ACHN (cell line): Measurements from ENCODE around the gene RNU11.
"Not testable (repeated sequence)": the region's sequence is repeated elsewhere in the genome, so short reads cannot be mapped to it uniquely, and the experiment has no call there.

Experiments used
- DNase-seq: peaks from one replicate; pipeline ENCODE4 v3.0.0-alpha.2; 2015
- in situ Hi-C: cut with HindIII; loops from 2 replicates; pipeline ENCODE4 v1.10.0; 2017; ENCODE audit warnings: low sequenced_read_pairs, low pct_ligation_motif_present, low pct_unique_long_range_greater_than_20kb

Gene RNU11

GRCh38 chr1:28655448-28656311 is 7.3 kb downstream of the RNU11 start:
- in situ Hi-C loops, DNase-seq: not testable (repeated sequence)

DNA sequence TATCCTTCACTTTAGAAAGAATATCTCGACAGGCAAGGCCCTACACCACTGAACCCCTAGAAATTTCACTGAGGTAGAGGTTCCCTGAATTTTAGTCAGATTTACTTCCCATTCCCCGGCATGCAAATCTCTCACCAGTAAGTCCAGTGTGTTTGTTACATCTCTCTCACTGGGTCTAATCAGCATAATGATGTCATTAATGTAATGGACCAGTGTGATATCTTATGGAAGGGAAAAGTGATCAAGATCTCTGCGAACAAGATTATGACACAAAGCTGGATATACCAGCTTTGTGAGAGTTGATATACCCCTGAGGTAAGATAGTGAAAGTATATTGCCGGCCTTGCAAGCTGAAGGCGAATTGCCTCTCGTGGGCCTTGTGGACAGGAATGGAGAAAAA is 7.9 kb downstream of the RNU11 start:
- in situ Hi-C loops = no loop called here
- no peak for DNase-seq

DNA sequence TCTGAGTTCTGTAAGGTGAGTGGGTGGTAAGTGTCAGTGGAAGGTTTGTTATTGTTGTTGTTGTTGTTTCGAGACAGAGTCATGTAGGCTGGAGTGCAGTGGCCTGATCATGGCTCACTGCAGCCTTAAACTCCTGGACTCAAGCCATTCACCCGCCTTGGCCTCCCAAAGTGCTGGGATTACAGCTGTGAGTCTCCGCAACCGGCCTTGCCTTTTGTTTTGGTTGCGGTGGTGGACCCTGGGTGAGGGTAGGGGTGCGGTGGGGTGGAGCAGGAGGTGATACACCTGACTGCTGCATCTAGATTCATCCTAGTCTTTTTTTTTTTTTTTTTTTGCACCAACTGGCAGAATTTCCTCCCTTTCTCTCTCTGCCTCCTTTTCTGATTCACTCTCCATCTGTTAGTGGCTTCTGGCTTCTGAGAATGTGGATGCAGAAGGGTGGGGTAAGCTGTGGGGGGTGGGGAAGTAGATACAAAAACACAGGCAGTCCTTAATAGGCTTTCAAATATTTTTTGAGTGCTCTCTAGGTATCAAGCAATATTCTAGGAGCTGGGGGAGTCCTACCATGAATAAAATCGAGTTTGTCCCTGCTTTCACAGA is 15.6 kb downstream of the RNU11 start:
- in situ Hi-C loops = no loop called here
- DNase-seq = no peak

- in situ Hi-C loops = no loop called here
- DNase-seq = no peak
These were observed 18.4 kb downstream of the RNU11 start for GRCh38 chr1:28666806-28667205.

- in situ Hi-C loops = no loop called here
- DNase-seq = peak; percentile 84
These were observed 20.0 kb downstream of the RNU11 start, which contains the start of gene GMEB1 for GRCh38 chr1:28668191-28668955. Gene GMEB1 (plus strand): TSS chr1:28668784. CDS start chr1:28683613, 14,829 bp downstream.

DNA sequence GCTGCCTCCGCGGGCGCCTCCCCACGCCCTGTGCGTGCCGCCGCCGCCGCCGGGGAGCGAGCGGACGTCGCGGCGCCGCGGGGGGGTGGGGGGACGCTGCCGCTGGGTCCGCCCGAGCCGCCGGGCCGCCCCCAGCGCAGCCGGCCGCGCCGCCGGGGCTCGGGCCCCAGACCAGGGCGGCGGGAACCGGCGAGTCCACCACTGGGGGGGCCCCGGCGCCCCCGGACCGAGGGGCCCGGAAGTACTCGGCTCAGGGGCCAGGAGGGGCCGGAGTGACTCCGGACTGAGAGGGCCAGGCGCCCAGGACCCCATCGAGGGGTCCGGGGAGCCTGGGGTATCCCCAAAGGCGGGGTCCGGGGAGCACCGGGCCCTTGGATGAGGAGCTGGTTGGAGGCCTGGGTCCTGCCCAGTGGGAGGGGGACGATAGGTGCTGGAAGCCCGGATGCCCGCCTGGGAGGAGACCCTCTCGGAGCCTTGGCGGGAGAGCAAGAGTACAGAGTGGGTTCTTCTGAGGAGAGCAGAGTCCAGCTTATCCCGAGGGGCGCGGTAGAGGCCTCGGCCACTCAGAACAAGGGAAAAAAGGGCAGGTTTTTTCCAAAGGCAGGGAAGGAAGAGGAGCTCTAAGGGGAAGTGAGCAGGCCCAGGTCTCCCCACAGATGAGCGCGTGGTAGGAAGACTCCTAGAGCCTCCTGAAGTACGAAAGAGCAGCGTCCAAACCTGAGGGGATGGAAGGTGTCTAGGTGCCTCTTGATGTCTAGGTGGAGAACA is 20.7 kb downstream of the RNU11 start:
- in situ Hi-C loops = no loop called here

GRCh38 chr1:28671254-28671780 is 22.9 kb downstream of the RNU11 start:
- in situ Hi-C loops = no loop called here
- DNase-seq = no peak

More for the DNA sequence above, 20.7 kb downstream of the RNU11 start:
- peak; percentile 28 for DNase-seq

GRCh38 chr1:28672971-28673370 is 24.6 kb downstream of the RNU11 start:
- in situ Hi-C loops, DNase-seq: not testable (repeated sequence)

DNA sequence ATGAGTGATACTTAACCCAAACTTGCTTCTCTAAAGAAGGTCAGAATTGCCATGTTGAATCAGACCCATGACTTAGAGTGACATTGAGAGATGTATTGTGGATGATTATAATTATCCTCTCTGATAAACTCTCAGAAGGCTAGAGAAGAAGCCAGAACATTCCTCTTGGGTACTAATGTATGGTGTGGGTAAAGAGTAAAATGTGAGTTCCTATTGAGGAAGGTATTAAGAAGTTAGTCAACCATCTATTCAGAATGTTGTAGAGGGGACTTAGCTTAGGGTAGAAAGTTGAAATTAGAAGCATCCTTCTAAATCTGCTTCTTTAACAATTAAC is 27.5 kb downstream of the RNU11 start:
- DNase-seq = no peak
- in situ Hi-C loops = no loop called here

DNA sequence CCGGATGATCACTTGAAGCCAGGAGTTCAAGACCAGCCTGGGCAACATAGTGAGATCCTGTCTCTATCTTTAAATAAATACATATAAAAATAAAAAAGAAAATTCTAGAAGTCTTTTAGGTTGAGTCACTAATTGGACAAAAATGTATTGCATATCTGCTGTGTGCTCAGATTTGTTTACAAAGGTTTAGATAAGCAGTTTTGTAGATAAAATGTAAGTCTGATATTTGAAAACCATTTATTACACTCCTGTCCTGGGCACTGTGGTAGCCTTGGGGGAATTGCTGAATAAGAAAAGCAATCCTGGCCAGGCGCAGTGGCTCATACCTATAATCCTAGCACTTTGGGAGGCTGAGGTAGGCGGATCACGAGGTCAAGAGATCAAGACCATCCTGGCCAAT is 31.8 kb downstream of the RNU11 start:
- in situ Hi-C loops = no loop called here
- DNase-seq = no peak

DNA sequence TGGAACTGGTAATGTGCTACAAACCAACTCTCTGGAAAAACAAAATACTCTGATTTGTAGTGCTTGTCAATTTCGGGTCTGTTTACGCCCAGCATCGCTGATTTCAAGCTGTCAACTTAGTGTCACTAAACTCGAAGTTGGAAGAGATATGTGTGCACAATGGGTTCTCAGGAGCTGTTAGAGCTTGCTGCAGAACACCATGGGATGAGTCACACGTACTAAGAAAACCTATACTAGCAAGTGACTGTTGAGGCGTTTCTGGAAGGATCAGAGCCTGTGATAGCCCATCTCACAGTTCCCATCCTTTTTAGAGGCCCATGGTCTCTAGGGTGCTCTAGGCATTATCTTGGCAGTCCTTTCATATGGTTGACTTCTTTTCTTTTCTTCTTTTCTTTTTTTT is 34.4 kb downstream of the RNU11 start:
- no peak for DNase-seq
- in situ Hi-C loops = no loop called here

DNA sequence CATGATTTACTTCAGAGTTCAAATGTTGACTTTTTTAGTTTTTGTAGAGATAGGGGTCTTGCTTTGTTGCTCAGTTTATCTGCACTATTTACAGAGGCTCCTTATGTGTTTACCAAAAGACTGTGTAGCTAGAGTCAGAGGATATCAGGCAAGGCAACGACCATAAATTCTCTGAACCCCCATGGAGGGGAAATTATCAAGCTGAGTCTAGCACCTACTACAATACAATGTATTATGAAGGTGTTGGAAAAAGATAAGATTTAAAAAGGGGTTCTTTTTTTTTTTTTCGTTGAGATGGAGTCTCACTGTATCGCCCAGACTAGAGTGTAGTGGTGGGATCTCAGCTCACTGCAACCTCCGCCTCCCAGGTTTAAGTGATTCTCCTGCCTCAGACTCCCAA is 36.5 kb downstream of the RNU11 start:
- no peak for DNase-seq
- in situ Hi-C loops = no loop called here

DNA sequence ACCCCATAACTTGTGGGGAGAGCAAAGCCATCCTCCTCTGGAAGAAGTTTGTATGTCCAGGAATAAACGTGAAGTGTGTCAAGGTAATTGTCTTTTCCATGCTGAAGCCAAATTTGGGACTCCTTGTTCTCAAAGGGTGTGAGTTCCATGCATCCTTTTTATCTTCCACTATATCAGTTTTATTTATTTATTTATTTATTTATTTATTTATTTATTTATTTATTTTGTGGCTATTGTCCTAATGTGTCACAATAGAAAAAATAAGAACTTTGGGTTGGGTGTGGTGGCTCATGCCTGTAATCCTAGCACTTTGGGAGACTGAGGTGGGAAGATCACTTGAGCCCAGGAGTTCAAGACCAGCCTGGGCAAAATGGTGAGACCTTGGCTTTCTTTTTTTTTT is 43.2 kb downstream of the RNU11 start:
- in situ Hi-C loops, DNase-seq: not testable (repeated sequence)
